GM12878 (cell line): ENCODE data around the gene TCP11. TPM values are rescaled to one million over a fixed set of nuclear protein-coding genes. Genes with fewer than 3 reads are reported as not detected.

Experiments
- ATAC-seq: fragments of 200-7000 bp; cut with Tn5 transposase; 3 replicates; pipeline ENCODE4 v1.9.1; 2020; ENCODE audit warnings: mild to moderate bottlenecking, moderate library complexity
- BruUV-seq: library from RNA; stranded (reverse); fragments of 400-500 nt; replicated peaks from 2 replicates; lab custom pipeline; 2021; lab: Mats Ljungman, UMichigan
- CTCF ChIA-PET: fragments of 300-600 bp; sonication (Branson Sonifier 250); formaldehyde crosslinking; extraction: SDS; loops from one replicate; lab custom pipeline; 2021; ENCODE audit warnings: inconsistent platforms; lab: Yijun Ruan, JAX
- POLR2A ChIA-PET: fragments of 350-600 bp; formaldehyde crosslinking; extraction: SDS; loops from one replicate; lab custom pipeline; 2021; ENCODE audit warnings: inconsistent platforms; lab: Charles Lee
- RAD21 ChIA-PET: fragments of 300-600 bp; sonication (Branson Sonifier 250); formaldehyde crosslinking; loops from one replicate; lab custom pipeline; 2023; ENCODE audit warnings: antibody characterized with exemption; ENCODE audit not compliant: unreplicated experiment; lab: Charles Lee
- SMC1A ChIA-PET: fragments of 300-600 bp; sonication (Branson Sonifier 250); formaldehyde crosslinking; loops from one replicate; lab custom pipeline; 2023; ENCODE audit not compliant: unreplicated experiment, uncharacterized antibody; lab: Charles Lee
- DNase-seq: peaks from one replicate; pipeline ENCODE4 v3.0.0-alpha.2; 2011; ENCODE audit warnings: low read depth, low spot score
- FAIRE-seq: peaks from 3 replicates; lab custom pipeline; 2011; peaks lifted over from hg19 to GRCh38; lab: Jason Lieb, UNC
- H2AFZ ChIP-seq: 2 replicates; pipeline ENCODE4 v1.6.0; 2011; ENCODE audit warnings: low read depth, low read length, control low read depth; ENCODE audit not compliant: control insufficient read depth
- H3K27ac ChIP-seq: 2 replicates; pipeline ENCODE4 v1.5.1; 2011; ENCODE audit warnings: control low read depth; ENCODE audit not compliant: control insufficient read depth, insufficient read depth
- H3K27me3 ChIP-seq, 2 experiments: replicated peaks in 1 of 2; 2 replicates each; pipeline versions ENCODE4 v1.6.0 to v1.6.1; 2011; ENCODE audit warnings: low read length in 1 of 2; ENCODE audit not compliant: control insufficient read depth in 2 of 2, insufficient read depth in 2 of 2
- H3K36me3 ChIP-seq, 2 experiments: 2 replicates each; pipeline ENCODE4 v1.5.1; 2011; ENCODE audit warnings: low read length in 1 of 2; ENCODE audit not compliant: control insufficient read depth in 2 of 2, insufficient read depth in 2 of 2
- H3K4me1 ChIP-seq: 2 replicates; pipeline ENCODE4 v1.6.1; 2011; ENCODE audit warnings: mild to moderate bottlenecking, low read length, moderate library complexity, mixed read lengths; ENCODE audit not compliant: control insufficient read depth, insufficient read depth
- H3K4me2 ChIP-seq: 2 replicates; pipeline ENCODE4 v1.6.0; 2011; ENCODE audit warnings: control low read depth; ENCODE audit not compliant: control insufficient read depth, insufficient read depth
- H3K4me3 ChIP-seq: fragments of 200-600 bp; sonication (generic); 2 replicates; pipeline ENCODE4 v1.5.1; 2016
- H3K79me2 ChIP-seq: 2 replicates; pipeline ENCODE4 v1.6.0; 2011; ENCODE audit warnings: low read length; ENCODE audit not compliant: control insufficient read depth, insufficient read depth
- H3K9ac ChIP-seq: 2 replicates; pipeline ENCODE4 v1.8.0; 2011; ENCODE audit warnings: low read length, control low read depth, mixed read lengths; ENCODE audit not compliant: control insufficient read depth, insufficient read depth
- H3K9me3 ChIP-seq: replicated peaks from 3 replicates; pipeline ENCODE4 v1.5.1; 2011; ENCODE audit warnings: mild to moderate bottlenecking, low read length; ENCODE audit not compliant: control insufficient read depth, insufficient read depth
- H4K20me1 ChIP-seq: 2 replicates; pipeline ENCODE4 v1.6.0; 2011; ENCODE audit not compliant: control insufficient read depth, insufficient read depth
- ESRRA ChIP-seq: IDR thresholded peaks from 2 replicates; pipeline ENCODE4 v1.6.1; 2012; ENCODE audit warnings: mild to moderate bottlenecking, low read length, improper control_type of control experiment
- HDAC6 ChIP-seq: fragments of 200-600 bp; sonication (generic); IDR thresholded peaks from one replicate; pipeline ENCODE4 v1.8.0; 2017; ENCODE audit warnings: antibody characterized with exemption; ENCODE audit not compliant: unreplicated experiment
- IRF4 ChIP-seq: IDR thresholded peaks from 2 replicates; pipeline ENCODE4 v1.6.1; 2011; ENCODE audit warnings: low read depth, low read length
- LARP7 ChIP-seq: fragments of 450-650 bp; IDR thresholded peaks from 2 replicates; pipeline ENCODE4 v1.6.1; 2017; ENCODE audit warnings: mild to moderate bottlenecking
- NBN ChIP-seq: fragments of 450-650 bp; IDR thresholded peaks from 2 replicates; pipeline ENCODE4 v1.6.1; 2016
- NR2F1 ChIP-seq: fragments of 450-650 bp; conservative IDR thresholded peaks from 2 replicates; pipeline ENCODE4 v1.6.1; 2017; ENCODE audit warnings: mild to moderate bottlenecking
- POLR2AphosphoS5 ChIP-seq: IDR thresholded peaks from 2 replicates; pipeline ENCODE4 v1.6.1; 2011; ENCODE audit warnings: mild to moderate bottlenecking, low read length, inconsistent platforms
- RAD51 ChIP-seq: fragments of 450-650 bp; IDR thresholded peaks from 2 replicates; pipeline ENCODE4 v1.6.1; 2016; ENCODE audit warnings: moderate library complexity, mild to moderate bottlenecking, inconsistent platforms
- RFX5 ChIP-seq: IDR thresholded peaks from 2 replicates; pipeline ENCODE4 v1.6.1; 2011; ENCODE audit warnings: low read depth, low read length, improper control_type of control experiment
- ZZZ3 ChIP-seq: IDR thresholded peaks from 2 replicates; pipeline ENCODE4 v1.6.1; 2011; ENCODE audit warnings: low read depth; ENCODE audit not compliant: control insufficient read depth, insufficient read length
- in situ Hi-C: fragments of 300-500 bp; cut with MboI; formaldehyde crosslinking; loops from 9 replicates; pipeline ENCODE4 v1.14.3; 2018; ENCODE audit warnings: mixed read lengths
- intact Hi-C: fragments of 100-400 bp; cut with micrococcal nuclease; formaldehyde crosslinking; loops from one replicate; pipeline ENCODE4 v1.14.2; 2022; ENCODE audit not compliant: unreplicated experiment
- polyA plus RNA-seq, 11 experiments: library from polyadenylated mRNA; depleted of rRNA in 4 of 11; unstranded in 6 of 11; stranded (reverse) in 5 of 11; fragments of >200 nt; fragmentation: Nextera tagmentation in 4 of 11; fragmentation: Illumina TruSeq in 1 of 11; extraction: Ambion mirVana in 4 of 11; extraction: Trizol in 1 of 11; gene quantifications; 1 replicate in 1 of 11; 2 replicates in 10 of 11; pipeline versions ENCODE4 v1.2.1 to v1.2.3, GENCODE V29; 2011 to 2016; ENCODE audit warnings: inconsistent platforms in 2 of 11, missing spikeins in 2 of 11, low read depth in 1 of 11
- total RNA-seq, 4 experiments: library from RNA; depleted of rRNA in 3 of 4; stranded (reverse); fragments of >200 nt in 3 of 4; fragmentation: Illumina TruSeq in 1 of 4; extraction: Trizol in 1 of 4; gene quantifications; 2 replicates each; pipeline versions ENCODE4 v1.2.1 to v1.2.3, GENCODE V29; 2013 to 2021
- TF ChIP-seq, protein P1 (sequence below): IDR thresholded peaks from 2 replicates; pipeline ENCODE4 v1.6.1; 2012; ENCODE audit warnings: low read depth, low read length, improper control_type of control experiment
- TF ChIP-seq, protein P2 (sequence below): fragments of 450-650 bp; IDR thresholded peaks from 2 replicates; pipeline ENCODE4 v1.6.1; 2017; ENCODE audit warnings: borderline replicate concordance
- TF ChIP-seq, protein P3 (sequence below): fragments of 450-650 bp; conservative IDR thresholded peaks from 2 replicates; pipeline ENCODE4 v1.6.1; 2017; ENCODE audit warnings: mild to moderate bottlenecking, moderate library complexity
- TF ChIP-seq, protein P4 (sequence below): fragments of 450-650 bp; IDR thresholded peaks from 2 replicates; pipeline ENCODE4 v1.6.1; 2017; ENCODE audit warnings: mild to moderate bottlenecking, moderate library complexity
- TF ChIP-seq, protein P5 (sequence below): IDR thresholded peaks from 2 replicates; pipeline ENCODE4 v1.6.1; 2012; ENCODE audit warnings: low read length, inconsistent platforms

The TCP11 gene
- total and polyA plus RNA-seq, 10 of the 15 experiments (the other 5 are each of a cell fraction or from before 2014, with no cell fraction given), result not detected

DNA sequence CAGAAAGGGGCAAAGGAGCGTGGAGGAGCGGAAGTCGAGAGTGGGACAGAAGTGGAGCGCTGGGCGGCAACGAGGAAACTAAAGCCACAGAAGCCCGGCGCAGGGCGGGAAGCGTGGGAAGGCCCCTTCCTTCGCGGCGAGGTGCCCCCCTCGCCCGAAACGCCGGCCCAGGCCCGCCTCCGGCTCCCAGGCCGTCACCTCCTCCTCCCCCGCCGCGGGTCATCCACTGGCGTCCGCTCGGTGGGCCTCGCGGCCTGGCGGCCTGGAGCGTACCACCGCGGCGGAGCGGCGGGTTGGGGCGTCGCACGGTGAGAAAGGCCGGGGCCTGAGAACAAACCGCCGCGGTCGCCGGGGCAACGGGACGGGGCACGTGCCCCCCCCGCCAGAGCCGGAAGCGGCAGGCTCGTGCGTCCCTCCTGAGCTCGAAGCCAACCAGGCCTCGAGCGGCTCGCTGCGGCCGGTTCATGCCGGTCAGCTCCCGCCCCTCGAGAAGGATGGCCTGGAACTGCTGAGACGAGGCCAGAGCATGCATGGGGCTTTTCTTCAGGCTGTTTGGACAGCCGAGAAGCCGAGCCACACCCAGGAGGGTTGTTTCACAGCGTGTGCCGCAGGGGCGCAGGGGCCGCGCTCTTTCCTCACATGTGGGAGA lies at the start of gene TCP11 (continued):
- no peak for TF ChIP-seq ESRRA
- no peak for TF ChIP-seq RFX5
- no peak for TF ChIP-seq ZZZ3

DNA sequence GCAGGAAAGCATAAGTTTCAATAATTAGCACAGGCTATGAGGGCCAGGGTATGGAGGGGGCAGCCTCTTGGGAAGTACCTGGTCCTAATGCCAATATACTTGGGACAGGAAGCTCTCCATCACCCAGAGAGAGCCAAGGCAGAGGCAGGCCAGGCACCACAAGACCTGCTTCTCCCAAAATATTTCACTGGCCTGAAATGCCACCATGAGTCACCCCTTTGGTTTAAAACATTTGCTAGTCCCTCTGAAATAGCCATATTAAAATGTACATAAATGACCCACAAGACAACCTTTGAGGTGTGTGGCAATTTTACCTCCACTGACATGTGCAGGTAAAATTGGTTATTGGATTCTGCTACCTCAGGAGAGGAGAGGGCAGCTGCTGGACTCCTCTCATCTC lies 49.2 kb upstream of the TCP11 start:
- FAIRE-seq (no peak), ATAC-seq (no peak), DNase-seq (no peak)
- no peak overlapping the region for H2AFZ ChIP-seq
- ChIA-PET RAD21 (no interaction called here), CTCF (interaction anchor here (0.6 to 2.6 kb wide), 4 partner anchors 15 to 391 kb away, joined by 3 to 8 read pairs (median 3); no protein-coding TSS in a partner anchor), POLR2A (no interaction called here), SMC1A (no interaction called here)
- intact Hi-C loops, result no loop called here
- no peak overlapping the region for H3K4me3 ChIP-seq
- no peaks in the 10 kb centered on the region for H3K36me3 ChIP-seq
- BruUV-seq, result no TSS peak
- no peaks in the 10 kb centered on the region for H4K20me1 ChIP-seq
- no peaks in the 10 kb centered on the region for H3K4me1 ChIP-seq
- no peaks in the 10 kb centered on the region for H3K79me2 ChIP-seq
- H3K4me2 ChIP-seq, result no peak overlapping the region
- H3K27me3 ChIP-seq, result no peaks in the 10 kb centered on the region
- no peak overlapping the region for H3K9ac ChIP-seq
- H3K9me3 ChIP-seq, result no peaks in the 10 kb centered on the region
- no peak overlapping the region for H3K27ac ChIP-seq
- in situ Hi-C loops, result no loop called here
- no peak for TF ChIP-seq NR2F1
- TF ChIP-seq, protein P1, sequence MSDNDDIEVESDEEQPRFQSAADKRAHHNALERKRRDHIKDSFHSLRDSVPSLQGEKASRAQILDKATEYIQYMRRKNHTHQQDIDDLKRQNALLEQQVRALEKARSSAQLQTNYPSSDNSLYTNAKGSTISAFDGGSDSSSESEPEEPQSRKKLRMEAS, result no peak
- TF ChIP-seq, protein P2, sequence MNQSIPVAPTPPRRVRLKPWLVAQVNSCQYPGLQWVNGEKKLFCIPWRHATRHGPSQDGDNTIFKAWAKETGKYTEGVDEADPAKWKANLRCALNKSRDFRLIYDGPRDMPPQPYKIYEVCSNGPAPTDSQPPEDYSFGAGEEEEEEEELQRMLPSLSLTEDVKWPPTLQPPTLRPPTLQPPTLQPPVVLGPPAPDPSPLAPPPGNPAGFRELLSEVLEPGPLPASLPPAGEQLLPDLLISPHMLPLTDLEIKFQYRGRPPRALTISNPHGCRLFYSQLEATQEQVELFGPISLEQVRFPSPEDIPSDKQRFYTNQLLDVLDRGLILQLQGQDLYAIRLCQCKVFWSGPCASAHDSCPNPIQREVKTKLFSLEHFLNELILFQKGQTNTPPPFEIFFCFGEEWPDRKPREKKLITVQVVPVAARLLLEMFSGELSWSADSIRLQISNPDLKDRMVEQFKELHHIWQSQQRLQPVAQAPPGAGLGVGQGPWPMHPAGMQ, result no peak
- no peak for TF ChIP-seq POLR2AphosphoS5
- TF ChIP-seq LARP7, result no peak
- no peak for TF ChIP-seq RAD51
- TF ChIP-seq IRF4, result no peak
- TF ChIP-seq NBN, result no peak
- TF ChIP-seq HDAC6, result no peak
- TF ChIP-seq, protein P3, sequence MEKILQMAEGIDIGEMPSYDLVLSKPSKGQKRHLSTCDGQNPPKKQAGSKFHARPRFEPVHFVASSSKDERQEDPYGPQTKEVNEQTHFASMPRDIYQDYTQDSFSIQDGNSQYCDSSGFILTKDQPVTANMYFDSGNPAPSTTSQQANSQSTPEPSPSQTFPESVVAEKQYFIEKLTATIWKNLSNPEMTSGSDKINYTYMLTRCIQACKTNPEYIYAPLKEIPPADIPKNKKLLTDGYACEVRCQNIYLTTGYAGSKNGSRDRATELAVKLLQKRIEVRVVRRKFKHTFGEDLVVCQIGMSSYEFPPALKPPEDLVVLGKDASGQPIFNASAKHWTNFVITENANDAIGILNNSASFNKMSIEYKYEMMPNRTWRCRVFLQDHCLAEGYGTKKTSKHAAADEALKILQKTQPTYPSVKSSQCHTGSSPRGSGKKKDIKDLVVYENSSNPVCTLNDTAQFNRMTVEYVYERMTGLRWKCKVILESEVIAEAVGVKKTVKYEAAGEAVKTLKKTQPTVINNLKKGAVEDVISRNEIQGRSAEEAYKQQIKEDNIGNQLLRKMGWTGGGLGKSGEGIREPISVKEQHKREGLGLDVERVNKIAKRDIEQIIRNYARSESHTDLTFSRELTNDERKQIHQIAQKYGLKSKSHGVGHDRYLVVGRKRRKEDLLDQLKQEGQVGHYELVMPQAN, result no peak
- TF ChIP-seq, protein P4, sequence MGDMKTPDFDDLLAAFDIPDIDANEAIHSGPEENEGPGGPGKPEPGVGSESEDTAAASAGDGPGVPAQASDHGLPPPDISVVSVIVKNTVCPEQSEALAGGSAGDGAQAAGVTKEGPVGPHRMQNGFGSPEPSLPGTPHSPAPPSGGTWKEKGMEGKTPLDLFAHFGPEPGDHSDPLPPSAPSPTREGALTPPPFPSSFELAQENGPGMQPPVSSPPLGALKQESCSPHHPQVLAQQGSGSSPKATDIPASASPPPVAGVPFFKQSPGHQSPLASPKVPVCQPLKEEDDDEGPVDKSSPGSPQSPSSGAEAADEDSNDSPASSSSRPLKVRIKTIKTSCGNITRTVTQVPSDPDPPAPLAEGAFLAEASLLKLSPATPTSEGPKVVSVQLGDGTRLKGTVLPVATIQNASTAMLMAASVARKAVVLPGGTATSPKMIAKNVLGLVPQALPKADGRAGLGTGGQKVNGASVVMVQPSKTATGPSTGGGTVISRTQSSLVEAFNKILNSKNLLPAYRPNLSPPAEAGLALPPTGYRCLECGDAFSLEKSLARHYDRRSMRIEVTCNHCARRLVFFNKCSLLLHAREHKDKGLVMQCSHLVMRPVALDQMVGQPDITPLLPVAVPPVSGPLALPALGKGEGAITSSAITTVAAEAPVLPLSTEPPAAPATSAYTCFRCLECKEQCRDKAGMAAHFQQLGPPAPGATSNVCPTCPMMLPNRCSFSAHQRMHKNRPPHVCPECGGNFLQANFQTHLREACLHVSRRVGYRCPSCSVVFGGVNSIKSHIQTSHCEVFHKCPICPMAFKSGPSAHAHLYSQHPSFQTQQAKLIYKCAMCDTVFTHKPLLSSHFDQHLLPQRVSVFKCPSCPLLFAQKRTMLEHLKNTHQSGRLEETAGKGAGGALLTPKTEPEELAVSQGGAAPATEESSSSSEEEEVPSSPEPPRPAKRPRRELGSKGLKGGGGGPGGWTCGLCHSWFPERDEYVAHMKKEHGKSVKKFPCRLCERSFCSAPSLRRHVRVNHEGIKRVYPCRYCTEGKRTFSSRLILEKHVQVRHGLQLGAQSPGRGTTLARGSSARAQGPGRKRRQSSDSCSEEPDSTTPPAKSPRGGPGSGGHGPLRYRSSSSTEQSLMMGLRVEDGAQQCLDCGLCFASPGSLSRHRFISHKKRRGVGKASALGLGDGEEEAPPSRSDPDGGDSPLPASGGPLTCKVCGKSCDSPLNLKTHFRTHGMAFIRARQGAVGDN, result no peak
- TF ChIP-seq, protein P5, sequence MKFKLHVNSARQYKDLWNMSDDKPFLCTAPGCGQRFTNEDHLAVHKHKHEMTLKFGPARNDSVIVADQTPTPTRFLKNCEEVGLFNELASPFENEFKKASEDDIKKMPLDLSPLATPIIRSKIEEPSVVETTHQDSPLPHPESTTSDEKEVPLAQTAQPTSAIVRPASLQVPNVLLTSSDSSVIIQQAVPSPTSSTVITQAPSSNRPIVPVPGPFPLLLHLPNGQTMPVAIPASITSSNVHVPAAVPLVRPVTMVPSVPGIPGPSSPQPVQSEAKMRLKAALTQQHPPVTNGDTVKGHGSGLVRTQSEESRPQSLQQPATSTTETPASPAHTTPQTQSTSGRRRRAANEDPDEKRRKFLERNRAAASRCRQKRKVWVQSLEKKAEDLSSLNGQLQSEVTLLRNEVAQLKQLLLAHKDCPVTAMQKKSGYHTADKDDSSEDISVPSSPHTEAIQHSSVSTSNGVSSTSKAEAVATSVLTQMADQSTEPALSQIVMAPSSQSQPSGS, result no peak
